GM21381 (cell line): ENCODE results near the gene CYP46A1.
"Not testable (repeated sequence)": the region's sequence is repeated elsewhere in the genome, so short reads cannot be mapped to it uniquely, and the experiment has no call there.

Experiments
- ATAC-seq: cut with Tn5 transposase; IDR thresholded peaks from one replicate; pipeline ENCODE4 v1.9.1; 2021; ENCODE audit warnings: mild to moderate bottlenecking, moderate library complexity; ENCODE audit not compliant: unreplicated experiment

Gene CYP46A1

DNA sequence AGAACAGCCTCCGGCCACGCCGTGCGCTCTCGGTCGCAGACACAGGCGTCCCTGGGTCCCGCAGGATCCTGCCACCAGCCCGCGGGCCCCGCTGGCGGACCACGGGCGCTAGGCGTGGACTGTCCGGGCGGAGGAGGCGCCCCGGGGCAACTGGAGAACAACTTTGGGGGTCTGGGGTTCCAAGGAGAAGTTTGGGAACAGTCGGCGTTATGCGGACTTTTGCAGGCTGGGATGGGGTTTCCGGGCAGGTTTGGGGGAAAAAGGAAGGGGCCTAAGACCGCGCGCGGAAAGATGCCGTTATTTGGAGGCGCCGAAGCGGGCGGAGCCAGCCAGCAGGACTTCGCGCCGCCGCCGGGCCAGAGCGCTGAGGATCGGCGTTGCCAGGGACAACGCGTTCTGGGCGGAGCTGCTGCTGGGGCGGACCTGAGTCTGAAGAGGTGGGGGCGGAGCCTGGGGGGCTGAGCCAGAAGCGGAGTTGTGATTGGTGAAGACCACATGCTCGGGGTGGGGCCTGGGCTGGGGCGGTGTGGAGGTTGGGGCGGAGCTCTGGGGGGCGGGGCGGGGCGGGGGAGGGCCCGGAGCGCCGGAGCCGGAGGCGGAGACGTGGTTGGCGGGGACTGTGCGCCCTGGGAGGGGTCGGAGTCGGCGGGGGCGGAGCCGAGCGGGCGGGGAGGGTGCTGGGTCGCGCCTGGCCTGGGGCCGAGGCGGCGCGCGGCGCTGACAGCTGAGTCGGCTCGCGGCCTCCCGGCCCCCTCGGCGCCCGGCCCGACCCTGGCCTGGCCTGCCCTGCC is at the start of gene CYP46A1:
TSS of gene CYP46A1 (plus strand) at position 680 of the 791 bp plus-strand sequence. CDS start 120 bp downstream, outside the sequence.
- peak; percentile 94 for ATAC-seq

DNA sequence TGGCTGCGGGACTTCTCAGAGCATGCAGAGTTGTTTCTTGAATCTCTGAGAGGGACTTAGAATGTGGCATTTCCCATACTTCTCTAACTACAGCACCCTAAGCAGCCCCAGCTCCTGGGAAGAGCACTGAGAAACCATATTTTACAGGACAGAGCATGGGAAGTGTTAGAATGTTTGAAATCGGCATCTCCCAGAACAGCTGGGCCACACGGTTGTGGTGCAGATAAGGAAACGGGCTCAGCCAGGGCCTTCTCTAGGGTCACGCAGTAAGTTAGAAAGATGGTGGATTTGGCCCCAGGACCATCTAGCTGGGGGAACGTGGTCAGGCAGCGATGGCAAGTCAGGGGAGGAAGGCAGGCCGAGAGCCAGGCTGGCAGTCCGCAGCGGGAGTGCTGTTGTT is 49.7 kb upstream of the CYP46A1 start:
- ATAC-seq = no peak

DNA sequence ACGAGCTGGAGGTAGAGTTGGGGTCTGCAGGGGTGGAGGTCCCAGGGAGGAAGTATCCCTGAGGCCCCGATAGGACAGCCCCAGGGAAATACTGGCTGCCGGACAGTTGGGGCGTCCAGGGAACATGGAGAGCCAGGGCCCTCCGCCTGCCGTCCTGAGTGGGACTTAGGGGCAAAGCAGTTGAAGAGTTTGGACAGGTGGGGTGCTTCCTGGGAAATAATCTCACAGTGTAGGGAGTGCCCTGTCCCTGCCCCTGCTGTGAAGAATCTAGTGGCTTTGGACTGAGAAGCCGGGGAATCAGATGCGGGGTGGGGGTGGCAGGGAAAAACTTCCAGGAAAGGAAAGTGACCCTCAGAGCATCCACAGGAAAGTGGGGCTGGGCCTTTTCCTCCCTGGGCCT is 49.0 kb upstream of the CYP46A1 start:
- ATAC-seq = no peak

DNA sequence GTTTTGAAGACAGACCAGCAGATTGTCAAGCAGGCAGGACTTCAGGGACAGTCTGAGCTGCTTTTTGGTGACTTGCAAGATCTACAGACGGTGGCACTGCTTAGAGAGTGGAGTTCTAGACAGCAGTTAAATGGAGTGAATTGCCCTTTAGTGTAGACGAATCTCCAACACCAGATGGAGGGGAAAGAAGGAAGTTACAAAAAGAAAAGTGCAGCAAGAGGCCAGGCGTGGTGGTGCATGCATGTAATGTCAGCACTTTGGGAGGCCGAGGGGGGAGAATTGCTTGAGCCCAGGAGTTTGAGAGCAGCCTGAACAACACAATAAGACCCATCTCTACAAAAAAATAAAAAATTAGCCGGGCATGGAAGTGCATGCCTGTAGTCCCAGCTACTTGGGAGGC is 47.6 kb upstream of the CYP46A1 start:
- ATAC-seq = no peak

DNA sequence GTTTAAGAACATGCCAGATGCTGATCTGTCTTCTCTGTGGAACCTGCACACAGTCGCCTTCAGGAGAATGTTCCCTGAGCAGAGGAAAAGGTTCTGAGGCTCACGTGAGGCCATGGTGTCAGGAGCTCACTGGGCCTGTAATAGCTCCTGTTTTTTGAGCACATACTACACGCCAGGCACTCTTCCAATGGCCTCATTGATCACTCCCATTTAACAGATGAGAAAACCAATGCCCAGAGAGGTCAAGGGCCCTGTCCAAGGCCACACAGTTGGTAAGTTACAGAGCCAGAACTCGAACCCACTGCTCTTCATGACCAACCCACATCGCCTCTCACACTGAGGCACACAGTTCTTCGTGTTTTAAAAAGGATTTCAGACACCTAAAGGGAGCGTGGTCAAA is 46.5 kb upstream of the CYP46A1 start:
- ATAC-seq = no peak

DNA sequence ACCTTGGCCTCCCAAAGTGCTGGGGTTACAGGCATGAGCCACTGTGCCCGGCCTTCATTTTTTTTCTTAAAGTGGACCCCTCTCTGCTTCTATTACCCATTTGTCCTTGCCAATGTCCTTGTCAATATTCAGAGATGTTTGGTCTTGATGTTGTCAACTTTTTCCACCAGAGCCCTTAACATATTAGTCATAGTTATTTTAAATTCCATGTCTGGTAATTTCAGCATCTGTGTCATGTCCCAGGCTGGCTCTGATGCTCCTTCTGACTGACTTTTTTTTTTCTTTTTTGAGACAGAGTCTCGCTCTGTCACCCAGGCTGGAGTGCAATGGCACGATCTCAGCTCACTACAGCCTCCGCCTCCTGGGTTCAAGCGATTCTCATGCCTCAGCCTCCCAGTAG is 41.3 kb upstream of the CYP46A1 start:
- not testable (repeated sequence) for ATAC-seq

DNA sequence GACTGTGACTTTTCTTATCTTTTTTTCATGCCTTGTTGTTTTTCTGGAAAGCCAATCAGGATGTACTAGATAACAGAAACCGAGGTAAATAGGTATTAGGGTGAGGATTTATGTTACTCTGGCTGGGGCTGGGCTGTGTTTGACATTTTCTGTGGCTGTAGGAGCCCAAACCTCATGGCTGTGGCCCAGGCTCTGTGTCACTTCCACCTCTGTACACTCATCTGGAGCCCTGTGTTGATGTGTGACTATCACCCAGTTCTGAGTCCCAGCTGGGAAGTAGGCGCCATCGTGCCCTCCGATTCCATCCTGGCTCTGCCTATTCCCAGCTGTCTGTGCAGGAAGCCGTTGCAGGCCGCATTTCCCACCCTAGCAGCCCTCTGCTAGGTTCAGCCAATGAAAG is 40.8 kb upstream of the CYP46A1 start:
- ATAC-seq = no peak

DNA sequence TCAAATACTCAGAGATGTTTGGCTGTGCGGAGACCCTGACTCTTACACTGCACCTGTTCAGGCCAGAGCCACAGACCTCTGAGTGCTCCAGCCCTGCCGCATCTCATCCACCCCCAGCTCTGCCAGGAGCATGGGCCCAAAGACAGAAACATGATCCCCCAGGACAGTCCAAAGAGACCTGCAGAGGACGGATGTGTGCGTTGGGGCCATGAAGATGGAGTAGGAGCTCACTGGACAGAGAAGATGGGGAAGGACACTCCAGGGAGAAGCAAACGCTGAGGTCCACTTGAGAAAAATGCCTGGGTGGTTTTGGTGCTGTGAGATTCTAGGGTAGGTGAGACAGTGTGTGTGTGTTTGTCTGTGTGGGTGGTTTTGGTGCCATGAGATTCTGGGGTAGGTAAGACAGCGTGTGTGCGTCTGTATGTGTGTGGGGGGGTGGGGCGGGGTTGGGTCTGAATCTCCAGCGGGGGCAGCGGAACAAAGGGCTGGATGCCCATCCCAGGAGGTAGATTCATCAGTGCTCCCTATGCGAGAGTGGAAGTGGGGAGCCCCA is 40.0 kb upstream of the CYP46A1 start:
- ATAC-seq = no peak

DNA sequence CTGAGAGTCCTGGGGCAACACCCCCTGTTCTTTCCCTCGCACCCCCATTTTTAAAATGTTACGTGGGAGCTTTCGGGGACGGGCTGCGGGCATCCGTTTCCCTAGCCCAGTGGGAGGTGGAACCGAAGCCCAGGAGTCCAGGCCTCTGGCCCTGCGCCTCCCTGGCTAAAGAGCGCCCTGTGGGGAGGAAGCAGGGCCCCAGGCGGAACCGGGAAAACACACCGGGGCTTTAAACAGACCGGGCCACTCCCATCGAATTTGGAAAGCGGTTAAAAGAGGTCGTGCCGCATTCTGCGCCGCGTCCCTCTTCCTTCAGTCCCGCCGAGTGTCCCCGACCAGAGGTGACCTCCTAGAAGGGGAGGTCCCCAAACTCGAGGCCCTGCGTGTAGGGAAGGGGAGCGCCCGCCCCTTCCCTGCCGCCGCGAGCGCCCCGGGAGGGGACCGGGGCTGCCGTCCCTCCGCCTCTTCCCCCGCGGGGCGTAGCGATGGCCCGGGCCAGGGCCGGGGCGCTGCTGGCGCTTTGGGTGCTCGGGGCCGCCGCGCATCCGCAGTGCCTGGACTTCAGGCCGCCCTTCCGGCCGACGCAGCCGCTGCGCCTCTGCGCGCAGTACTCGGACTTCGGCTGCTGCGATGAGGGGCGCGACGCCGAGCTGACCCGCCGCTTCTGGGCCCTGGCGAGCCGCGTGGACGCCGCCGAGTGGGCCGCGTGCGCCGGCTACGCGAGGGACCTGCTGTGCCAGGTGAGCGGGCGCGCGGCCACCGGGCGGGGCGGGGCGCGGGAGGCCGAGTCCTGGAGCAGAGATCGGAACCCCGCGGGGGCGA is 39.2 kb upstream of the CYP46A1 start, which contains the start of gene HHIPL1:
TSS of gene HHIPL1 (plus strand) at position 407 of the 822 bp plus-strand sequence. CDS start at position 486, 79 bp downstream.
- ATAC-seq = no peak

DNA sequence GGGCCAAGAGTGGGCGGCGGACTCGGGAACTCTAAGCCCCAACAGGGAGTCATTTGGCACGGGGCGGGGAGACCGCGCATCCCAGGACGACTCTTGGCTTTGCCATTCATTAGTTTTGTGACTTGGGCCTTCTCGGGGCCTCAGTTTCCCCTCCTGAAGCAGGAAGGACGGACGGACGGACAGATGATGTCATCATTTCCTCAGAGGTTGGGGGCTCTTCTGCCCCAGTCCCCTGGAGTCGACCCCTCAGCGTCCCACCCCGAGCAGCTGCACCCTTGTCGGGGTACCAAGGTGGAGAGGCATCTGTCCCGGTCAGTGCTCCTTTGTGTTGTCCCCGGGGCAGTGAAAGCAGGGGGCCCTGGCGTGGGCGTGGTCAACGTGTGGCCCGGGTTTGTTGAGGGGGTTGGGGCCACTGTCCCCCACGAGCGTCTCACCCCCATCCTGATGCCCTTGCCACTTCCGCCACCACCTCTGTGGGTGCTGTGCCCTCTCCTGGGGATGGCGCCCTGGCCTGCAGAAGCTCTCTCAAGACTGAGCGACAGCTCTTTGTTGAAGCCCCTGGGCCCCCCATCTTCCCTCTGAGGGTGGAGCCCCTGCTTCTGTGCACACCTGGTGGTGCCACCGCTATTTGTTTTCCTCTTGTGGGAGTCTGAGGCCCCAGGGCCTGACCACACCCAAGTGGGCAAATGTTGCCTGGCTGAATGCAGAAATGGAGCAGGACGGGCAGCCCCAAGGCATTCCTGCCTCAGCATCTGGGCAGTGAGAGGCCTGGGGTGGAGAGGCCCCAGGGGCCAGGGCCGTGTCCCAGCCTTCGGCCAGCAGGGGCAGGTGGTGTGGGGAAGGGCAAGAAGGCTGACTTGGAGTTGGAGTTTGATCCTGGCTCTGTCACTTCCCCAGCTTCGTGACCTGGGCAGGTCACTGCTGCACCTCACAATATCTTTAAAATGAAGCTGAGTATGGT is 38.3 kb upstream of the CYP46A1 start:
- ATAC-seq = no peak

DNA sequence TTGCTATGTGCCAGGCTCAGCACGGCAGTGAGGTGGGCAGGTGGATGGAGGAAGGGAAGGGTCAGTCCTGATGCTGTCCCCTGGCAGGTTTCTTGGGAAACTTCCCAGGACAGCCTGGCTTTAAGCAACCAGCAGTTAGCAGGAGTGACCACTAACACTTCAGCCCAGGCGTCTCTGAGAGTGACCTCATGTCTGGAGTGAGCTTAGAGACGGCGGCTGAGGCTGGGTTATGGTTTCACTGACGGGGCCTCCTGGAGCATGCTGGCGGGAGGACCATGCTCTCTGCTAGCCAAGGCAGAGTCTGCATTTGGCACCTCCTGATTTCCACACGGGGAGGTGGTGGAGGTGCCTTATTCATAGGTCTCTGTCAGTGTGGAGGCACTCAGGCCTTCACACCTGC is 36.7 kb upstream of the CYP46A1 start:
- ATAC-seq = no peak

DNA sequence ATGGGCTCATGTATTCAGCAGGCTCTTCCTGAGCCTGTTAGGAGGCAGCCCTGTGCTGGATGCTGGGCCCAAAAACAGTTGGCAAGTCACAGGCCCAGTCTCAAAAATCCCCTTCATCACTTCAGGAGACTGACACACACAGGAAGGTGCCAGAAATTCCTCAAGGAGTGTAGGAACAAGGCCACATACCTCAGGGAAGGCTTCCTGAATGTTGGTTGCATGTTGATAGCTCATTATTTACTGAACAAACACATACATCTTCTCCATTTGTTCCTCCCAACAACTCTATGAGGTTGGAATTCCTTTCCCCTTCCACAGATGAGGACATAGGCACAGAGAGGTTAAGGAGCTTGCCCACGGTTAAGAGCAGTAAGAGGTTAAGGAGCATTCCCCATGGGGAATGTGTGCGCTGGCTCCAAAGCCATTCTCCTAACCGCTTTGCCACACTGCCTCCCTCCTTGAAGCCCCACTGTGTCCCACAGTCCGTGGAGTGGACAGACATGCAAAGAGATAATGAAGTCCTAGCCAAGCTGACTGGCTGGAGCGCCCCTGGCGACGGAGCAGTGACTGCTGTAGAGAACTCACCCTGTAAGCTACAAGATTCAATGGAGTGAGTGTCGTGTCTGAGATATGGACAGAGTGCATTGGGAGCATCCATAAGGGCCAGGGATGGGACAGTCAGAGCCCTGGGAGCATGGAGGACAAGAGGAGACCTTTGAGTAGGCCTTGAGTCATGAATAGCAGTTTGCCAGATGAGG is 35.9 kb upstream of the CYP46A1 start:
- ATAC-seq = no peak

DNA sequence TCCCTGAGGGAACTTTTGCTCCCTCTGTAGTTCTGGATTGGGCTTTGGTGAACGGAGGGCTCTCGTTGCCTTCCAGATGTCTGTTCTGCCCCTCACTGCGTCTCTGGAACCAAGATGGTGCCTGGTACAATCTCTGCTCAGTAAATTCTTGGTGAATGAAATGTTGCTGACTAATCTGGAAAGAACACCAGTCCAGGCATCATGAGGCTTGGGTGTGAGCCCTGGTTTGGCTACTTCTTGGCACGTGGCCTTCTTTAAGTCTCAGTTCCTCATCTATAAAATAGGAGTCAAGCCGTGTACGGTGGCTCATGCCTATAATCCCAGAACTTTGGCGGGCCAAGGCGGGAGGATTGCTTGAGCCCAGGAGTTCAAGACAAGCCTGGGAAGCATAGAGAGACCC is 34.9 kb upstream of the CYP46A1 start:
- ATAC-seq = no peak

DNA sequence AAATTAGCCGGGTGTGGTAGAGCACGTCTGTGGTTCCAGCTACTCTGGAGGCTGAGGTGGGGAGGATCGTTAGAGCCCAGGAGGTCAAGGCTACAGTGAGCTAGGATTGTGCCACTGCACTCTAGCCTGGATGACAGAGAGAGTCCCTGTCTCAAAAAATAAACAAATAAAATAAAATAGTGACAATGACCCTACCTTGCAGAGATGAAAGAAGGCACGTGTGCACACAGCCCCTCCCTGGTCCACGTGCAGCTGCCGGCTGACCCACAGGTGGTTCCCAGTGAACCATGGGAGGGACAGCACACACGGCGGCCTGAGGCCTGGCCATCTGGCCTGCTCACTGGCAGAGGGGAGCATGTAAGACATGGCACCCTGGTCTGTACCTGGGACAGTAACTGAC is 34.5 kb upstream of the CYP46A1 start:
- ATAC-seq = no peak

DNA sequence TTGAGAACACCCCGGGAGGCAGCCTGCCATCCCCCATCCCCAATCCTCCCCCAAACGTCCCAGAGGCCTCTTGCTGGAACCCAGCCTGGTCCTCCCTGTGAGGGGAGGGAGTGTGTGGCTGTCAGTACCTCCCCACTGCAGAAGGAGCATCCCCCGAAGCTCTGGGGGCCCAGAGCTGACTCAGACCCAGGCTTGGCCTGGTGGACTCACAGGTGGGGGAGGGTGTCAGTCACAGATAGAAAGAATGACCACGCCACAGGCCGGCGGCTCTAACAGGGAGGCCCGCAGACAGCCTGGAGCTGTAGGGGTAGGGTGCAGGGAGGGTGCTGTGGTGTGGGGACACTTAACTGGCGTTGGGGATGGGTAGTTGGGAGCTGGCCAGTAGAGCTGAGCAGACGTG is 33.9 kb upstream of the CYP46A1 start:
- ATAC-seq = no peak

DNA sequence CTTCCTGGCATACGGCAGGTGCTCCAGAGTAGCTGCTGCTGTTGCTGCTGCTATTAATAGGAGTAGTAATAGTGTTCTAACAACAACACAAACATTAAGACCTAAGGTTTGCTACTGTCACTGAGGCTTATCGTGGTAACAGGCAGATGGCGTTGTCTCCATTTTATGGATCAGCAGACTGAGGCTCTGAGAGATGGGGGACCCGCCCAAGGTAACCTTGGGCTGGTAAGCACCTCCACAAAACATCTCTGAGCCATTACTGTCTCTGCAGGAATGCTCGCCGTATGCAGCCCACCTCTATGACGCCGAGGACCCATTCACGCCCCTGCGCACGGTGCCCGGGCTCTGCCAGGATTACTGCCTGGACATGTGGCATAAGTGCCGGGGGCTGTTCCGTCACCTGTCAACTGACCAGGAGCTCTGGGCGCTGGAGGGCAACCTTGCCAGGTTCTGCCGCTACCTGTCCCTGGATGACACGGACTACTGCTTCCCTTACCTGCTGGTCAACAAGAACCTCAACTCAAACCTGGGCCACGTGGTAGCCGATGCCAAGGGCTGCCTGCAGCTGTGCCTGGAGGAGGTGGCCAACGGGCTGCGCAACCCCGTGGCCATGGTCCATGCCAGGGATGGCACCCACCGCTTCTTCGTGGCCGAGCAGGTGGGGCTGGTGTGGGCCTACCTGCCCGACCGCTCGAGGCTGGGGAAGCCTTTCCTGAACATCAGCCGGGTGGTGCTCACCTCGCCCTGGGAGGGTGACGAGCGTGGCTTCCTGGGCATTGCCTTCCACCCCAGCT is 31.9 kb upstream of the CYP46A1 start:
- no peak for ATAC-seq

DNA sequence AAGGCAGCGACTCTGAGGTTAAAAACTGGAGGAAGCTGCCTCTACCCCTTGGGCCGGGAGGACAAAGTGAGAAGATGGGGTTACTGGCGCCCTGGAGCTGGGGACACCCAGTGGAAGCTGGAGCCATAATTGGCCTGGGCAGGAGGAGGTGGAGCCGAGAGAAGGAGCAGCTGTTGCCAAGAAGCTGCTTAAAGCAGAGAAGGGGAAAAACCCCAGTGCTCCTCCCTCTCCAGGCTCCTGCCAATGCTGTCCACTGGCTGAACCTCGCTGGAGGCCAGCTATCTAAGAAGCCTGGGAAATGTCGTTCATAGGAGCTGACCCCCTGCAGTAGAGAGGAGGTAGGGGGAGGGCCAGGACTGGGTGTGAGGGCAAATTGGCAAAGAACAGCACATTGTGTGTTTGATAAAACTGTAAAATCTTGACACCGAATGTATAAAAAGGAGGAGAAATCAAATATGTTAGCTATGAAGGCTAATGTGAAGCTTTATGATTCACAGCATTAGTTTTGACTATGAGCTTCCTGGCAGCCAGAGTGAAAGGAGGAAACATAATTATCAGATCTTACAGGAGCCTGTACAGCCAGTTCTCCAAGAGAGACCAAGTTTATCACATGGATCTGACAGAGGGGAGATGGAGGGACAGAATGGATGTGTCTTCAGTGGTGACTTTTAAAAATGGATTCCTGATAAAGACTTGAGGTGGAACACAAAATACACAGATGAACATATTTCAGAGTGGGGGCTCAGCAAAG is 29.7 kb upstream of the CYP46A1 start:
- ATAC-seq = no peak

DNA sequence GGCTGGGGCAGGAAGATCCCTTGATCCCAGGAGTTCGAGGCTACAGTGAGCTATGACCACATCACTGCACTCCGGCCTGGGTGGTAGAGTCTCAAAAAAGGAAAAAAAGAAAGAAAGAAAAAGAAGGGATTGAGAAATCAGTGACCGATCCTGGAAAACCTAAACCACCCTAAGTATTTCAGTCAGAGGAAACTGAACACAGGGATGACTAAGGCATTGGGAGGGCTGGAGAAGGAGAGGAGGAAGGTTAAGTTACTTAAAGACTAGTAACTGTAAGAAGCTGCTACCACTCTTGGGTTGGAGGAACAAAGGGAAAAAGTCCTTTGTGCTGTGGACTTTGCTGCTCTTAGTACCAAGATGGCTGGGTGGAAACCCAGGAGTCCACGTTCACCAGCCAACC is 28.6 kb upstream of the CYP46A1 start:
- ATAC-seq = no peak
